SK-N-SH (cell line): Measurements from ENCODE around the gene VPS16. TPM values are rescaled to one million over a fixed set of nuclear protein-coding genes. Genes with fewer than 3 reads are reported as not detected.
A peak's percentile ranks its signal among the peaks of the same experiment; 100 is the strongest.

ENCODE experiments used
- CTCF ChIA-PET: fragments of 300-600, 350-600 bp; formaldehyde crosslinking; extraction: SDS; loops from one replicate; lab custom pipeline; 2021; lab: Yijun Ruan, JAX
- POLR2A ChIA-PET: fragments of 350-600 bp; sonication (Branson Sonifier 250); formaldehyde crosslinking; extraction: SDS; loops from one replicate; lab custom pipeline; 2020; ENCODE audit warnings: antibody characterized with exemption, inconsistent platforms; lab: Yijun Ruan, JAX
- DNase-seq: peaks from one replicate; pipeline ENCODE4 v3.0.0; 2012
- H2AFZ ChIP-seq: fragments of 200-600 bp; sonication (generic); 2 replicates; pipeline ENCODE4 v1.8.1; 2016; ENCODE audit warnings: antibody characterized with exemption, mild to moderate bottlenecking, low read depth
- H3F3A ChIP-seq: fragments of 200-600 bp; sonication (generic); replicated peaks from 2 replicates; pipeline ENCODE3; 2016; ENCODE audit warnings: antibody characterized with exemption, mild to moderate bottlenecking; ENCODE audit not compliant: insufficient read depth
- H3K27ac ChIP-seq, 2 experiments: fragments of 200-500 bp in 1 of 2; fragments of 200-600 bp in 1 of 2; sonication (Bioruptor generic) in 1 of 2; sonication (generic), shearing (Covaris generic) in 1 of 2; 2 replicates each; pipeline versions ENCODE4 v1.5.1 to v1.6.1; 2014 to 2016; ENCODE audit warnings: low read depth in 2 of 2, inconsistent platforms in 1 of 2, low read length in 1 of 2, mild to moderate bottlenecking in 1 of 2, mixed read lengths in 1 of 2
- H3K27me3 ChIP-seq: fragments of 200-600 bp; sonication (generic), shearing (Covaris generic); 2 replicates; pipeline ENCODE4 v1.6.1; 2016; ENCODE audit warnings: mixed run types; ENCODE audit not compliant: insufficient read depth
- H3K36me3 ChIP-seq, 2 experiments: fragments of 200-500 bp in 1 of 2; fragments of 200-600 bp in 1 of 2; sonication (Bioruptor generic) in 1 of 2; sonication (generic) in 1 of 2; replicated peaks in 1 of 2; 2 replicates each; pipeline versions ENCODE3 to v1.5.1; 2014 to 2016; ENCODE audit warnings: low read length in 1 of 2, mild to moderate bottlenecking in 1 of 2; ENCODE audit not compliant: insufficient read depth in 2 of 2, control insufficient read depth in 1 of 2
- H3K4me1 ChIP-seq, 2 experiments: fragments of 200-500 bp in 1 of 2; fragments of 200-600 bp in 1 of 2; sonication (Bioruptor generic) in 1 of 2; sonication (generic), shearing (Covaris generic) in 1 of 2; 2 replicates each; pipeline versions ENCODE4 v1.5.1 to v1.6.1; 2014 to 2016; ENCODE audit warnings: low read depth in 1 of 2, low read length in 1 of 2, mixed run types in 1 of 2; ENCODE audit not compliant: insufficient read depth in 2 of 2, control insufficient read depth in 1 of 2
- H3K4me2 ChIP-seq: fragments of 200-600 bp; sonication (generic), shearing (Covaris generic); 2 replicates; pipeline ENCODE4 v1.6.1; 2017; ENCODE audit warnings: mixed run types
- H3K4me3 ChIP-seq, 2 experiments: fragments of 200-500 bp in 1 of 2; fragments of 200-600 bp in 1 of 2; sonication (Bioruptor generic) in 1 of 2; sonication (generic), shearing (Covaris generic) in 1 of 2; 2 replicates each; pipeline versions ENCODE4 v1.5.1 to v1.8.1; 2014 to 2016; ENCODE audit warnings: low read depth in 2 of 2, inconsistent platforms in 1 of 2, low read length in 1 of 2, mild to moderate bottlenecking in 1 of 2, mixed read lengths in 1 of 2, moderate library complexity in 1 of 2
- H3K79me2 ChIP-seq: fragments of 200-600 bp; sonication (generic); 2 replicates; pipeline ENCODE4 v1.8.1; 2017; ENCODE audit warnings: mild to moderate bottlenecking; ENCODE audit not compliant: insufficient read depth
- H3K9ac ChIP-seq: fragments of 200-600 bp; sonication (generic); 2 replicates; pipeline ENCODE4 v1.6.1; 2017; ENCODE audit warnings: mixed run types
- H3K9me2 ChIP-seq: fragments of 200-600 bp; sonication (generic); 2 replicates; pipeline ENCODE4 v1.6.1; 2017; ENCODE audit warnings: mixed run types
- H3K9me3 ChIP-seq: fragments of 200-600 bp; sonication (generic); 2 replicates; pipeline ENCODE4 v1.6.1; 2017; ENCODE audit warnings: mixed run types, mild to moderate bottlenecking, moderate library complexity
- H4K20me1 ChIP-seq: fragments of 200-600 bp; sonication (generic); 2 replicates; pipeline ENCODE4 v1.6.1; 2017; ENCODE audit warnings: mild to moderate bottlenecking, mixed run types; ENCODE audit not compliant: insufficient read depth
- CHD2 ChIP-seq: fragments of 150-350 bp; IDR thresholded peaks from 2 replicates; pipeline ENCODE4 v1.6.1; 2018; ENCODE audit warnings: low read length; ENCODE audit not compliant: partially characterized antibody
- EP300 ChIP-seq, 2 experiments: IDR thresholded peaks; 2 replicates each; pipeline versions ENCODE4 v1.4.0 to v1.6.1; 2012; ENCODE audit warnings: borderline replicate concordance in 1 of 2, low read depth in 1 of 2, low read length in 1 of 2
- GABPA ChIP-seq: IDR thresholded peaks from 2 replicates; pipeline ENCODE4 v1.4.0; 2012; ENCODE audit warnings: low read depth, mild to moderate bottlenecking
- GATA2 ChIP-seq: sonication (generic); formaldehyde crosslinking; IDR thresholded peaks from 2 replicates; pipeline ENCODE4 v1.5.0; 2020; ENCODE audit warnings: mild to moderate bottlenecking, missing genetic modification reagents
- MEF2A ChIP-seq: IDR thresholded peaks from 2 replicates; pipeline ENCODE4 v1.4.0; 2012; ENCODE audit warnings: low read depth, borderline replicate concordance
- POLR2AphosphoS5 ChIP-seq: IDR thresholded peaks from 2 replicates; pipeline ENCODE4 v1.6.1; 2012; ENCODE audit warnings: low read depth, low read length
- RCOR1 ChIP-seq: fragments of 150-350 bp; IDR thresholded peaks from 2 replicates; pipeline ENCODE4 v1.6.1; 2017; ENCODE audit warnings: antibody characterized with exemption, low read length
- RFX5 ChIP-seq: IDR thresholded peaks from 2 replicates; pipeline ENCODE4 v1.6.1; 2012; ENCODE audit warnings: mild to moderate bottlenecking, improper control_type of control experiment, low read length
- WGBS: methylation state at CpG from one replicate; pipeline ENCODE4 v1.1.6; 2017; ENCODE audit warnings: low lambda C conversion rate; 5-methylcytosine and 5-hydroxymethylcytosine counted together
- polyA plus RNA-seq, 3 experiments: library from polyadenylated mRNA; depleted of rRNA; stranded (reverse); fragments of >200 nt; gene quantifications; 2 replicates each; pipeline ENCODE4 v1.2.3, GENCODE V29; 2012
- TF ChIP-seq, protein P1 (sequence below): fragments of 150-350 bp; IDR thresholded peaks from 2 replicates; pipeline ENCODE4 v1.6.1; 2017; ENCODE audit warnings: antibody characterized with exemption, low read length, low read depth, borderline replicate concordance
- TF ChIP-seq, protein P2 (sequence below): fragments of 200-600 bp; sonication (generic); IDR thresholded peaks from 2 replicates; pipeline ENCODE4 v1.6.1; 2017; ENCODE audit warnings: antibody characterized with exemption, mild to moderate bottlenecking, moderate library complexity
- TF ChIP-seq, protein P3 (sequence below): fragments of 150-350 bp; IDR thresholded peaks from 2 replicates; pipeline ENCODE4 v1.6.1; 2016; ENCODE audit warnings: mild to moderate bottlenecking, low read depth, low read length

Gene VPS16
- polyA plus RNA-seq, 1 of the 3 experiments (the other 2 are of a cell fraction), result 62.0 TPM

DNA sequence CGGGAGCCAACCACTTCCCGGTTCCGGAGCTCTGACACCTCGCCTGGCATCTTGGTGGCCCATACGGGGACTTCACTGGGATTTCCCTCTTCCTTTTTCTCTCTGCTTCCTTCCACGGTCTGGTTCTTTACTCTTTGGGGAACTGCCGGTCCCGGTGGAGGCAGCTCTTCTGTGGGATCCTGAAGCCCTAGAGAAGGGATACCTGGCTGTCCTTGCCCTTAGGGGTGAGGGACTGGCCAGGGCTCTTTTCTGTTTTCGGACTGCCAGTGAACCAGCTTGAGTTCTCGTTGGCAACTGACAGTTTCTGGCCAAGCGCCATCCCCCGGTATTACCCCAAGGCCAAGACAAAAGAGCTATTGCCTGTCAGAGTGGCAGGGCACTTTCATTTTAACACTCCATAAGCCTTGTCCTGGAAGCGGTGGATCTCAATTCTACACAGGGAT, 39.2 kb upstream of the VPS16 start:
- no peaks in the 10 kb centered on the region for H3K79me2 ChIP-seq
- no peak overlapping the region for H3K9ac ChIP-seq
- WGBS, result 80% methylated on average over 10 of the region's 13 CpGs
- peak overlapping the region; percentile 87; the same call in 1 of the 2 replicates for H2AFZ ChIP-seq
- no peak for DNase-seq
- no peaks in the 10 kb centered on the region for H3F3A ChIP-seq
- H3K27me3 ChIP-seq, result no peaks in the 10 kb centered on the region
- peak overlapping the region in 1 of 2 experiments; percentile 83; a peak in 2 of 4 replicates for H3K27ac ChIP-seq
- TF ChIP-seq, protein P1, sequence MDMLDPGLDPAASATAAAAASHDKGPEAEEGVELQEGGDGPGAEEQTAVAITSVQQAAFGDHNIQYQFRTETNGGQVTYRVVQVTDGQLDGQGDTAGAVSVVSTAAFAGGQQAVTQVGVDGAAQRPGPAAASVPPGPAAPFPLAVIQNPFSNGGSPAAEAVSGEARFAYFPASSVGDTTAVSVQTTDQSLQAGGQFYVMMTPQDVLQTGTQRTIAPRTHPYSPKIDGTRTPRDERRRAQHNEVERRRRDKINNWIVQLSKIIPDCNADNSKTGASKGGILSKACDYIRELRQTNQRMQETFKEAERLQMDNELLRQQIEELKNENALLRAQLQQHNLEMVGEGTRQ, result no peak
- TF ChIP-seq MEF2A (no peak), RCOR1 (no peak), CHD2 (no peak), EP300 (IDR thresholded peaks at IDR 0.05; ENCODE audit: borderline replicate concordance in 1 of 2, low read depth in 1 of 2, low read length in 1 of 2) (no peak), GATA2 (CRISPR knock-in tag) (no peak), GABPA (no peak), RFX5 (no peak), POLR2AphosphoS5 (no peak)
- TF ChIP-seq, protein P2, sequence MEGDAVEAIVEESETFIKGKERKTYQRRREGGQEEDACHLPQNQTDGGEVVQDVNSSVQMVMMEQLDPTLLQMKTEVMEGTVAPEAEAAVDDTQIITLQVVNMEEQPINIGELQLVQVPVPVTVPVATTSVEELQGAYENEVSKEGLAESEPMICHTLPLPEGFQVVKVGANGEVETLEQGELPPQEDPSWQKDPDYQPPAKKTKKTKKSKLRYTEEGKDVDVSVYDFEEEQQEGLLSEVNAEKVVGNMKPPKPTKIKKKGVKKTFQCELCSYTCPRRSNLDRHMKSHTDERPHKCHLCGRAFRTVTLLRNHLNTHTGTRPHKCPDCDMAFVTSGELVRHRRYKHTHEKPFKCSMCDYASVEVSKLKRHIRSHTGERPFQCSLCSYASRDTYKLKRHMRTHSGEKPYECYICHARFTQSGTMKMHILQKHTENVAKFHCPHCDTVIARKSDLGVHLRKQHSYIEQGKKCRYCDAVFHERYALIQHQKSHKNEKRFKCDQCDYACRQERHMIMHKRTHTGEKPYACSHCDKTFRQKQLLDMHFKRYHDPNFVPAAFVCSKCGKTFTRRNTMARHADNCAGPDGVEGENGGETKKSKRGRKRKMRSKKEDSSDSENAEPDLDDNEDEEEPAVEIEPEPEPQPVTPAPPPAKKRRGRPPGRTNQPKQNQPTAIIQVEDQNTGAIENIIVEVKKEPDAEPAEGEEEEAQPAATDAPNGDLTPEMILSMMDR, result no peak
- TF ChIP-seq, protein P3, sequence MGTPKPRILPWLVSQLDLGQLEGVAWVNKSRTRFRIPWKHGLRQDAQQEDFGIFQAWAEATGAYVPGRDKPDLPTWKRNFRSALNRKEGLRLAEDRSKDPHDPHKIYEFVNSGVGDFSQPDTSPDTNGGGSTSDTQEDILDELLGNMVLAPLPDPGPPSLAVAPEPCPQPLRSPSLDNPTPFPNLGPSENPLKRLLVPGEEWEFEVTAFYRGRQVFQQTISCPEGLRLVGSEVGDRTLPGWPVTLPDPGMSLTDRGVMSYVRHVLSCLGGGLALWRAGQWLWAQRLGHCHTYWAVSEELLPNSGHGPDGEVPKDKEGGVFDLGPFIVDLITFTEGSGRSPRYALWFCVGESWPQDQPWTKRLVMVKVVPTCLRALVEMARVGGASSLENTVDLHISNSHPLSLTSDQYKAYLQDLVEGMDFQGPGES, result no peak
- ChIA-PET POLR2A (interaction anchor here (2.0 kb wide), 1 partner anchor 149 kb away, joined by 11 read pairs; the partner anchor contains the start of gene NOP56), CTCF (interaction anchor here (0.9 to 1.5 kb wide), 5 partner anchors 13 to 71 kb away, joined by 3 to 4 read pairs (median 3); partner anchors contain the start of gene C20orf141)
- peaks cover 0 to 9% of the 10 kb centered on the region in 2 experiments for H3K36me3 ChIP-seq
- H3K4me2 ChIP-seq, result peak overlapping the region; percentile 78; the same call in 1 of the 2 replicates
- H3K4me1 ChIP-seq, result peaks cover 0 to 14% of the 10 kb centered on the region in 2 experiments; a peak in 1 of 4 replicates
- peak overlapping the region in 1 of 2 experiments; percentile 60; a peak in 2 of 4 replicates for H3K4me3 ChIP-seq
- H4K20me1 ChIP-seq, result no peaks in the 10 kb centered on the region
- H3K9me3 ChIP-seq, result no peaks in the 10 kb centered on the region
- H3K9me2 ChIP-seq, result no peaks in the 10 kb centered on the region
